Stimulated activated CD4-positive, alpha-beta T cell treated with anti-CD3 and anti-CD28 coated beads, TNF-alpha, amount 100 ng/mL, for 24 hours (primary cell): ENCODE measurements around the gene ITGA4.

Source experiments
- DNase-seq, 3 experiments: peaks; one replicate each; pipeline ENCODE4 v3.0.0-alpha.2; 2020; ENCODE audit warnings: low read depth in 3 of 3

ITGA4 gene

GRCh38 chr2:181458871-181459270 is 1.7 kb downstream of the ITGA4 start:
- no peak for DNase-seq

- DNase-seq, result no peak
Measured at GRCh38 chr2:181459621-181460021, 2.4 kb downstream of the ITGA4 start.

GRCh38 chr2:181461056-181461997 is 4.1 kb downstream of the ITGA4 start:
- no peak for DNase-seq

GRCh38 chr2:181462033-181462432 is 4.8 kb downstream of the ITGA4 start:
- no peak for DNase-seq

- DNase-seq, result no peak
Measured at GRCh38 chr2:181463588-181463987, 6.4 kb downstream of the ITGA4 start.

GRCh38 chr2:181464966-181465365 is 7.8 kb downstream of the ITGA4 start:
- no peak for DNase-seq

- DNase-seq, result no peak
Measured at GRCh38 chr2:181465676-181466375, 8.6 kb downstream of the ITGA4 start.

- peak; percentile 52 to 75 (median 71) for DNase-seq
Measured at GRCh38 chr2:181466661-181467576, 9.7 kb downstream of the ITGA4 start.

GRCh38 chr2:181467966-181468707 is 11.0 kb downstream of the ITGA4 start:
- no peak for DNase-seq

GRCh38 chr2:181468811-181469210 is 11.6 kb downstream of the ITGA4 start:
- no peak for DNase-seq

- DNase-seq, result no peak
Measured at GRCh38 chr2:181471226-181471625, 14.0 kb downstream of the ITGA4 start.

- DNase-seq, result no peak
Measured at GRCh38 chr2:181471783-181472182, 14.6 kb downstream of the ITGA4 start.

GRCh38 chr2:181472990-181473389 is 15.8 kb downstream of the ITGA4 start:
- no peak for DNase-seq

- no peak for DNase-seq
Measured at GRCh38 chr2:181474222-181474881, 17.2 kb downstream of the ITGA4 start.

- no peak for DNase-seq
Measured at GRCh38 chr2:181483211-181483610, 26.0 kb downstream of the ITGA4 start.

GRCh38 chr2:181483876-181484275 is 26.7 kb downstream of the ITGA4 start:
- DNase-seq, result no peak

GRCh38 chr2:181484851-181485637 is 27.9 kb downstream of the ITGA4 start:
- no peak for DNase-seq

GRCh38 chr2:181485638-181485946 is 28.4 kb downstream of the ITGA4 start:
- no peak for DNase-seq

GRCh38 chr2:181499231-181499630 is 42.0 kb downstream of the ITGA4 start:
- no peak for DNase-seq

GRCh38 chr2:181500201-181500600 is 43.0 kb downstream of the ITGA4 start:
- DNase-seq, result no peak
